GM19467 (cell line): ENCODE measurements around the gene CELF2.

Experiments used
- ATAC-seq: cut with Tn5 transposase; IDR thresholded peaks from one replicate; pipeline ENCODE4 v1.9.1; 2021; ENCODE audit warnings: mild to moderate bottlenecking, moderate library complexity; ENCODE audit not compliant: unreplicated experiment

CELF2 gene

GRCh38 chr10:11093771-11094736 is 76.4 kb downstream of the CELF2 start:
- no peak for ATAC-seq

GRCh38 chr10:11095374-11095801 is 77.7 kb downstream of the CELF2 start:
- no peak for ATAC-seq

GRCh38 chr10:11096422-11096821 is 78.8 kb downstream of the CELF2 start:
- no peak for ATAC-seq

GRCh38 chr10:11097686-11098085 is 80.0 kb downstream of the CELF2 start:
- no peak for ATAC-seq

GRCh38 chr10:11098666-11099065 is 81.0 kb downstream of the CELF2 start:
- no peak for ATAC-seq

- ATAC-seq, result no peak
Measured at GRCh38 chr10:11104772-11105675, 87.4 kb downstream of the CELF2 start.

GRCh38 chr10:11105676-11106004 is 88.0 kb downstream of the CELF2 start:
- ATAC-seq, result no peak

- no peak for ATAC-seq
Measured at GRCh38 chr10:11106621-11107374, 89.1 kb downstream of the CELF2 start.

GRCh38 chr10:11107948-11108347 is 90.3 kb downstream of the CELF2 start:
- no peak for ATAC-seq

GRCh38 chr10:11108356-11108755 is 90.7 kb downstream of the CELF2 start:
- no peak for ATAC-seq

- no peak for ATAC-seq
Measured at GRCh38 chr10:11109590-11109989, 91.9 kb downstream of the CELF2 start.

GRCh38 chr10:11110539-11110938 is 92.9 kb downstream of the CELF2 start:
- ATAC-seq, result no peak

GRCh38 chr10:11111490-11111889 is 93.8 kb downstream of the CELF2 start:
- no peak for ATAC-seq

- no peak for ATAC-seq
Measured at GRCh38 chr10:11112718-11113117, 95.0 kb downstream of the CELF2 start.

GRCh38 chr10:11113156-11113555 is 95.5 kb downstream of the CELF2 start:
- ATAC-seq, result no peak

- no peak for ATAC-seq
Measured at GRCh38 chr10:11114269-11114668, 96.6 kb downstream of the CELF2 start.

GRCh38 chr10:11115337-11115736 is 97.7 kb downstream of the CELF2 start:
- ATAC-seq, result no peak

- no peak for ATAC-seq
Measured at GRCh38 chr10:11116361-11116760, 98.7 kb downstream of the CELF2 start.

GRCh38 chr10:11116817-11117216 is 99.1 kb downstream of the CELF2 start:
- ATAC-seq, result no peak

- ATAC-seq, result no peak
Measured at GRCh38 chr10:11118686-11119085, 101.0 kb downstream of the CELF2 start.

GRCh38 chr10:11119843-11120242 is 102.2 kb downstream of the CELF2 start:
- ATAC-seq, result no peak
